Measurements from ENCODE around the gene SLC25A1.
"Not testable (repeated sequence)": the region's sequence is repeated elsewhere in the genome, so short reads cannot be mapped to it uniquely, and the experiment has no call there.

The SLC25A1 gene

DNA sequence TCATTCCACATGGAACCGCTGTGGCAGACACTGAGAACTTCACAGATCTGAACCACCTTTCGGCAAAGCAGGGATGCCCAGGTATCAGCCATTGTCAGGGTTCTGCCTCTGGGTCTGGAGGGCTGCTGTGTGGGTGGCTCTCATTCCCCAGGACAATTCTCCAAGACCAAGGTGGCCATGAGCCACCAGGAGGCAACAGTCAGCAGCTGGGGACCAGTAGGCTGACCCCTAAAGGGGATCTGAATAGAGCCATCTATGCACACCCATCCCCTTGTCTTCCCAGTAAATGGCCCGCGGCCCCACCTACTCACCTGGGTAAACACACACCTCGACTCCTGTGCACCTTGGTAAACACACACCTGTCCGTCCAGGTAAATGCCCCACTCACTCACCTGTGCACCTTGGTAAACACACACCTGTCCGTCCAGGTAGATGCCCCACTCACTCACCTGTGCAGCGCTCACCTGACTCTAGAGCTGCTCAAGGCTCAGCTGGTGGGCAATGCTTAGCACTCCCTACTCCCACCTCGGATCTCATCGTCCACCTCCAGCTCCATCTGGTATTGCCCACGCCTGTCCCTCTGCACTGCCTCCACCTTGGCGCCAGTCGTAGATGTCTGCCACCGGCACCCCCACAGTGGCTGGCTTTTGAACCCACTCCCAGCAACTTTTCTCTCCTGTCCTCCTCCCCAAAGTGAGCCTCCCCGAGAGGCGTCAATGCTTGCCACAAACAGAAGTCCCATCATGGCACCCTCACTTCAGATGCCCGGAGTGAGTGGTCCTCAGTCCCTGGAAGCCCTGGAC is 10.2 kb downstream of the SLC25A1 start:
- Histone ChIP-seq H3K27me3 (ENCODE audit: control insufficient read depth, insufficient read depth, low read length) (peaks cover 46% of the 10 kb centered on the region), H3K4me1 (ENCODE audit: control insufficient read depth, insufficient read depth, low read length) (no peaks in the 10 kb centered on the region), H3K9ac (ENCODE audit: low read depth, low read length) (no peak overlapping the region), H3K36me3 (ENCODE audit: control insufficient read depth, insufficient read depth, low read length) (no peaks in the 10 kb centered on the region), H3K4me3 (ENCODE audit: low read depth, low read length) (no peak overlapping the region), H3K9me3 (ENCODE audit: control insufficient read depth, insufficient read depth, low read length) (no peaks in the 10 kb centered on the region)

DNA sequence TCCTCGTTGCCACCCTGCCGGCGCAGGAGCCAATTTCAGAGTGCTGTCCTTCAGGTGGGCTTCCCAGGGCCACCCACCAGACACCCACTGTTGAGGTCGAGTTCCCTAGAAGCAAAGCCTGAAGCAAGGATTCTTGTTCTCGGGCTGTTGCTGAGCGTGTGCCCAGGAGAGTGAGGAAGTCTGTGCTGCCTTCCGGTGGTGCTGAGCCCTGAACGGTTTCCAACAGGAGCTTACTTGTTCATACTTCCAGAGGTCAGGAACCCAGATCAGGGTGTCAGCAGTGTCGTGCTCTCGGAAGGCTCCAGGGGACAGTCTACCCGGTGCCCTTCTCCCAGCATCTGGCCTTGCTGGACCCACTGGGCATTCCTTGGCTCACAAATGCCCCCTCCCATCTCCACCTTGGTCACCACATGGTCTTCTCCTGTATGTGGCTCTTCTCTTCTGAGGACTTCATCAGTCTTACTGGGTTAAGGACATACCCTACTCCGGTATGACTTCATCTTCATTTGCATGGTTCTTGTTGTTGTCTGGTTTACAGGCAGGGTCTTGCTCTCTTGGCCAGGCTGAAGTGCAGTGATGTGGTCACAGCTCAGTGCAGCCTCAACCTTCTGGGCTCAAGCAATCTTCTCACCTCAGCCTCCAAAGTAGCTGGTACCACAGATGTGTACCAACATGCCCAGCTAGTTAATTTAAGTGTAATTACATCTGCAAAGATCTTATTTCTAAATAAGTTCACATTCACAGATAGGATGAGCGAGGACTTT is 11.2 kb downstream of the SLC25A1 start:
- H3K9me3 ChIP-seq (ENCODE audit: control insufficient read depth, insufficient read depth, low read length) = no peaks in the 10 kb centered on the region
- H3K4me1 ChIP-seq (ENCODE audit: control insufficient read depth, insufficient read depth, low read length) = no peaks in the 10 kb centered on the region
- peaks cover 47% of the 10 kb centered on the region for H3K27me3 ChIP-seq (ENCODE audit: control insufficient read depth, insufficient read depth, low read length)
- no peak overlapping the region for H3K4me3 ChIP-seq (ENCODE audit: low read depth, low read length)
- no peaks in the 10 kb centered on the region for H3K36me3 ChIP-seq (ENCODE audit: control insufficient read depth, insufficient read depth, low read length)
- H3K9ac ChIP-seq (ENCODE audit: low read depth, low read length) = no peak overlapping the region

DNA sequence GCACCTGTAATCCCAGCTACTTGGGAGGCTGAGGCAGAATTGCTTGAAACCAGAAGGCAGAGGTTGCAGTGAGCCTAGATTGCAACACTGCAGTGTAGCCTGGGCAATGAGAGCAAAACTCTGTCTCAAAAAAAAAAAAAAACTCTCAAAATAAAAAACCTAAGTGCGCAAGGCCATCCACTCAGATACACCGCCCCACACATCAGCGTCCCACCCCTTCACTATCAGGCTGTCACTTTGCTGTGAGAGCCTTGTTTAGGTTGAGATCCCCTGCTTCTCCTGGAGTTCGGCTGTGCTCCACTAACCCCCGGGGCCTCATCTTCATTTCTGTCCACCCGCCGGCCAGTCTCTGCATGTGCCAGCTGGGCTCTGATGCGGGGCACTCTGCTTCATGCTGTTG is 12.1 kb downstream of the SLC25A1 start:
- H3K4me3 ChIP-seq (ENCODE audit: low read depth, low read length) = no peak overlapping the region
- H3K36me3 ChIP-seq (ENCODE audit: control insufficient read depth, insufficient read depth, low read length) = no peaks in the 10 kb centered on the region
- H3K9ac ChIP-seq (ENCODE audit: low read depth, low read length) = no peak overlapping the region
- H3K27me3 ChIP-seq (ENCODE audit: control insufficient read depth, insufficient read depth, low read length) = peaks cover 49% of the 10 kb centered on the region
- no peaks in the 10 kb centered on the region for H3K9me3 ChIP-seq (ENCODE audit: control insufficient read depth, insufficient read depth, low read length)
- H3K4me1 ChIP-seq (ENCODE audit: control insufficient read depth, insufficient read depth, low read length) = no peaks in the 10 kb centered on the region

DNA sequence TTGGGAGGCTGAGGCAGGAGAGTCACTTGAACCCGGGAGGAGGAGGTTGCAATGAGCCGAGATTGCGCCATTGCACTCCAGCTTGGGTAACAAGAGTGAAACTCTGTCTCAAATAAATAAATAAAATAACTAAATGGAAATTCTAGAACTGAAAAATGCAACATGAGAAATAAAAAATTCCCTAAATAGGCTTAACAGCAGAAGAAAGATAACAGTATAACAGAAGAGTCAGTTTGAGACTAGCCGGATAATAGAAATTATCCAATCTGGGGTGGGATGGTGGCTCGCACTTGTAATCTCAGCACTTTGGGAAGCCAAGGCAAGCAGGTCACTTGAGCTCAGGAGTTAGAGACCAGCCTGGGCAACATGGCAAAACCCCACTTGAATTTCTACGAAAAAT is 14.1 kb downstream of the SLC25A1 start:
- Histone ChIP-seq H3K4me3 (ENCODE audit: low read depth, low read length) (no peak overlapping the region), H3K9me3 (ENCODE audit: control insufficient read depth, insufficient read depth, low read length) (no peaks in the 10 kb centered on the region), H3K36me3 (ENCODE audit: control insufficient read depth, insufficient read depth, low read length) (no peaks in the 10 kb centered on the region), H3K27me3 (ENCODE audit: control insufficient read depth, insufficient read depth, low read length) (peaks cover 33% of the 10 kb centered on the region), H3K9ac (ENCODE audit: low read depth, low read length) (no peak overlapping the region), H3K4me1 (ENCODE audit: control insufficient read depth, insufficient read depth, low read length) (no peaks in the 10 kb centered on the region)

DNA sequence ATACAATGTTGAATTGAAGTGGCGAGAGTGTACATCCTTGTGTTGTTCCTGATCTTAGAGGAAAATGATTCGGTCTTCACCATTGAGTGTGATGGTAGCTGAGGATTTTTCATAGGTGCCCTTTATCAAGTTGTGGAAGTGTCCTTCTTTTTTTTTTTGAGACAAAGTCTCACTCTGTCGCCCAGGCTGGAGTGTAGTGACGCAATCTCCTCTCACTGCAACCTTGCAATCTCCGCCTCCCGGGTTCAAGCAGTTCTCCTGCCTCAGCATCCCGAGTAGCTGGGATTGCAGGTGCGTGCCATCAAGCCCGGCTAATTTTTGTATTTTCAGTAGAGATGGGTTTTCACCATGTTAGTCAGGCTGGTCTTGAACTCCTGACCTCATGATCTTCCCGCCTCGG is 19.9 kb downstream of the SLC25A1 start:
- H3K9ac ChIP-seq (ENCODE audit: low read depth, low read length); H3K9me3 ChIP-seq (ENCODE audit: control insufficient read depth, insufficient read depth, low read length); H3K4me3 ChIP-seq (ENCODE audit: low read depth, low read length); H3K4me1 ChIP-seq (ENCODE audit: control insufficient read depth, insufficient read depth, low read length); H3K36me3 ChIP-seq (ENCODE audit: control insufficient read depth, insufficient read depth, low read length); H3K27me3 ChIP-seq (ENCODE audit: control insufficient read depth, insufficient read depth, low read length): not testable (repeated sequence)

DNA sequence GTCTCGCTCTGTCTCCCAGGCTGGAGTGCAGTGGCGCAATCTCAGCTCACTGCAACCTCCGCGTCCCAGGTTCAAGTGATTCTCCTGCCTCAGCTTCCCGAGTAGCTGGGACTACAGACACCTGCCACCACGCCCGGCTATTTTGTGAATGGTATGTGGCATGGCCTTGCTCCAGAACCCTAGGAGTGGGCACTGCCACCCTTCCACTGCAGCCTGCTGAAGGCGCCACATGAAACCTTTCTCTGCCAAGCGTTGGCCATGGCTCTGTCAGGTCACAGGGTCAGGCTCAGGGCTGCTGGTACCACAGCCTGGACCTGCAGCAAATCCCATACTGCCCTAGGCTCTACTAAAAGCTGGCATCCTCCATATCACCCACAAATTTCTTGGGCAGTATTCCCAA is 22.4 kb downstream of the SLC25A1 start:
- not testable (repeated sequence) for H3K9ac ChIP-seq (ENCODE audit: low read depth, low read length); H3K4me3 ChIP-seq (ENCODE audit: low read depth, low read length); H3K36me3 ChIP-seq (ENCODE audit: control insufficient read depth, insufficient read depth, low read length); H3K4me1 ChIP-seq (ENCODE audit: control insufficient read depth, insufficient read depth, low read length); H3K9me3 ChIP-seq (ENCODE audit: control insufficient read depth, insufficient read depth, low read length)
- H3K27me3 ChIP-seq (ENCODE audit: control insufficient read depth, insufficient read depth, low read length) = peaks cover 25% of the 10 kb centered on the region

DNA sequence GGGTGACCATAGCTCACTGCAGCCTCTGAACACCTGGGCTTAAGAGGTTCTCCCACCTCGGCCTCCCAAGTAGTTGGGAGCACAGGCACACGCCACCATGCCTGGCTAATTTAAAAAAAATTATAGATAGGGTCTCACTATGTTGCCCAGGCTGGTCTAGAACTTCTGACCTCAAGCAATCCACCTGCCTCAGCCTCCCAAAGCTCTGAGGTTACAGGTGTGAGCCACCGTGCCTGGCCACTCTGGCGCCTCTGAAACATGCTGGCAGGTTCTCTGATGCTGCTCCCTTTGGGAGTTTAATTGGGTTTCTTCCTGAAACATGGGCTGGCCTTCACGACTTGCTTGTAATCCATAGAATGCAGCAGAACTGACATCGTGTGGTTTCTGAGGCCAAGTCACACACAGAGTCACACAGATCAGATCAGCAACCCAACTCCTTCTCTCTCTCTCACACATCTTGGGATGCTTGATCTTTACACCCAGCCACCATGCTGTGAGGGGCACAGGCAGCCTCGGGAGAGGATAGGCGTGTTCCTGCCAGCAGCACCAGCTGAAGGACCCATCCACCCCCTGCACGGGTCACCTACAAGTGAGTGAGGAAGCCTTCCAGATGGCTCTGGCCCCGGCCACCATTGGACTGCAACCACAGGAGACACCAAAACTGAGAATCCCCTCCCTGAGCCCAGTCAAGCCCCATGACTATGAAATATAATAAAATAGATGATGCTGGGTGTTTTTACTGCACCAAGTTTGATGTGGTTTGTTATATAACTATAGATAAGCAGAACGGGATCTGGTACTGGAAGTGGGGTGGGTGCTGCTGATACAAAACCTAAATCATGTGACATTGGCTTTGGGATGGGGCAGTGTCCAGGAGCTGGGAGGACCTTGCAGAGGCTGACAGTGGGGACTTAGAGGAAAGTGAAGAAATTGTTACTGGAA is 25.3 kb downstream of the SLC25A1 start:
- peaks cover 47% of the 10 kb centered on the region for H3K27me3 ChIP-seq (ENCODE audit: control insufficient read depth, insufficient read depth, low read length)
- no peak overlapping the region for H3K4me3 ChIP-seq (ENCODE audit: low read depth, low read length)
- no peak overlapping the region for H3K9ac ChIP-seq (ENCODE audit: low read depth, low read length)
- peaks cover 3% of the 10 kb centered on the region for H3K9me3 ChIP-seq (ENCODE audit: control insufficient read depth, insufficient read depth, low read length)
- H3K4me1 ChIP-seq (ENCODE audit: control insufficient read depth, insufficient read depth, low read length) = no peaks in the 10 kb centered on the region
- H3K36me3 ChIP-seq (ENCODE audit: control insufficient read depth, insufficient read depth, low read length) = no peaks in the 10 kb centered on the region

DNA sequence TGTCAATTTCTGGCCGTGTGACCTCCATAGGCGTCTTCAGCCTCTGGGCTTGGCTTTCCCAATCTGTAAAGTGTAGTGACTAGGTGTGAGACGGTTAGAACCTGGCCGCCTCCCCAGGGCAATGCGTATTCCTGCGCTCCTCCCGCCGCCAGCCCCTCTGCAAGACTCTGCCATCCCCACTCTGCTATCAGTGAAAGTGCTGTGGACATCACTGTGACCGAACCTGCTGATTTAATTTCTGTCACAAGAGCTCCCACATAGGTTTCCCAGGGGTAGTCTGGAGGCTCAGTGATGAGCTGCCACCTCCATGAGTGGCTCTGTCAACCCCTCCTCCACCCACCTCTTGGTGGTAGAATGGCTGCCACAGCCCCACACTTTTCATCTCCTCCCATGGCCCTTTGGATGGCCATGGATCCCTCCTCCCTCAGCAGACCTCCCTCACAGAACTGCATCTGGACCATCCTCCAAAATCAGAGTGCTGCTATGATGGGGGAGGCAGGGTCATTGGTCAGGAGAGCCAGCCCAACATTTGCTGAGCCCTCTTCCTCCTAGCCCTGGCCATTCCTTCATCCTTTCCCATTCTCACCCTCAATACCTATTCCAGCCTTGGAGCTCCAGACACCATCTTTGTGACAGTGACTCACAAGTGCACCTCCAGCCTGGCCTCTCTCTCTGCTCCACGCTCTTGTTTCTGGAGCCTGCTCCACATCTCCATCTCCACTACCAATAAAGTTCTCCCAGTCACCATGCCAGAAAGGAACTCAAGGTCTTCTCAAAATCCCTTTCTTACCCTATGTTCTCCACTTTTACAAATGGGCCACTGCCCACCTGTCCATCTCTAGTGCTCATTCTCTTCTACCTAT is 27.0 kb downstream of the SLC25A1 start:
- H3K27me3 ChIP-seq (ENCODE audit: control insufficient read depth, insufficient read depth, low read length) = peaks cover 64% of the 10 kb centered on the region
- no peaks in the 10 kb centered on the region for H3K36me3 ChIP-seq (ENCODE audit: control insufficient read depth, insufficient read depth, low read length)
- H3K9me3 ChIP-seq (ENCODE audit: control insufficient read depth, insufficient read depth, low read length) = peaks cover 3% of the 10 kb centered on the region
- peak overlapping the region; percentile 46 for H3K4me3 ChIP-seq (ENCODE audit: low read depth, low read length)
- no peak overlapping the region for H3K9ac ChIP-seq (ENCODE audit: low read depth, low read length)
- H3K4me1 ChIP-seq (ENCODE audit: control insufficient read depth, insufficient read depth, low read length) = peaks cover 2% of the 10 kb centered on the region

DNA sequence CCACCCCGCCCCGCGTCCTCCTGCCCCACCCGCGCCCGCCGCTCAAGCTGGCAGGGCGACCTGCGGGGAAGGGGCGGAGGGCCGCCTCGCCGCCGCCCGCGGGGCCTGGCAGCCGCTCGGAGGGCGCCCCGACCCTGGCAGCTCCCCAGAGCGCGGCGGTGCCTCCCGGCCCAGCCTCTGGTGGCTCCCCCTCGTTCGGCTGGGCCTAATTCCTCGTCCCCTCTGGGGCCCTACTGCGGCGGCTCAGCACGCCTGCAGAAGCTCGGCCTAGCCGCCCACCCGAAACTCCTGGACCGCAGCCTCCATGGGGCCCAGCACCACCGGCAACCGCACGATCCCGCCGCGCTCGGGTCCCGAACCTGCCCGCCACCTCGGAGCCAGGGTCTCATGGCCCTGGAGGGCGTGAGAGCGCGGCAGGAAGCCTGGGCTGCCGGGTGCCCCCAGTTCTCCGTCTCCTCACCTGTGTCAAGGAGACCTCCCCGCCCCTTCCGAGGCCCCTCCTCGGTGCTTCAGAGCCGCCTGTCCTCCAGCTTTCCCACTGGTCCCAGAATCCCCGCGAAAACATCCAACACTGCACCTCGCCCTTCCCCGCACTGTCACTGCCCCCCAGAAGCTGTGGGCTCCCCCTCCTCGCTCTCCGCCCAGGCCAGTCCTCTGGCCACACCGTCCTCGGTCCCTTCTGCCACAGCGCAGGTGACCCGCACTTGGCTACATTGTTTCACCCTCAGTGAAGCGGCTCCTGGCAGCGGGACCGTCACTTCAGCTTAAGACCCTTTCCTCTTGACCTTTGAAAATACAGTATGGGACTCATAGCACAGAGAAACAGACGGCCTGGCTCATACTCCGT is 27.8 kb downstream of the SLC25A1 start:
- Histone ChIP-seq H3K4me1 (ENCODE audit: control insufficient read depth, insufficient read depth, low read length) (peaks cover 2% of the 10 kb centered on the region), H3K4me3 (ENCODE audit: low read depth, low read length) (peak overlapping the region; percentile 46), H3K27me3 (ENCODE audit: control insufficient read depth, insufficient read depth, low read length) (peaks cover 70% of the 10 kb centered on the region), H3K9me3 (ENCODE audit: control insufficient read depth, insufficient read depth, low read length) (peaks cover 3% of the 10 kb centered on the region), H3K36me3 (ENCODE audit: control insufficient read depth, insufficient read depth, low read length) (no peaks in the 10 kb centered on the region), H3K9ac (ENCODE audit: low read depth, low read length) (no peak overlapping the region)

DNA sequence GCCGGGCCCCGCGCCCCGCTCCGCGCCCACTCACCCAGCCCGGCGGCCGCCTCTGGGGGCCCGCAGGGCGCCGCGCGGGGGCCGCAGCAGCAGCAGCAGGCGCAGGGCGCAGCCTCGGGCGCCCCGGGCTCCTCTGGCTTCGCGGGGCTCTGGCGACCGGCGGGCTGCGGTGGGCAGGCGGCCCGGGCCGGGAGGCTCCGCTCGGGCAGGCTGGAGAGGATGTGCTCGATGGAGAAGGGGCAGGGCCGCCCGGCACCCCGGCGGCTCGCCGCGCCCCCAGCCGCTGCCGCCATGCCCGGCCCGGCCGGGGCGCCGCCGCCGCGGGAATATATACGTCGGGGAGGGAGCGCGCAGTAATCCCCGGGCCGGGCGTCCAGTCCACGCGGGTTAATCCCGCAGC is 28.5 kb downstream of the SLC25A1 start, which contains the start of gene GSC2:
GSC2 (minus strand) TSS at position 302 of the 400 bp plus-strand sequence; CDS start at position 293, 9 bp downstream.
- H3K4me1 ChIP-seq (ENCODE audit: control insufficient read depth, insufficient read depth, low read length) = peaks cover 2% of the 10 kb centered on the region
- H3K27me3 ChIP-seq (ENCODE audit: control insufficient read depth, insufficient read depth, low read length) = peaks cover 69% of the 10 kb centered on the region
- peak within 1 kb of the TSS; percentile 50 for H3K4me3 ChIP-seq (ENCODE audit: low read depth, low read length)
- H3K9ac ChIP-seq (ENCODE audit: low read depth, low read length) = no peak within 1 kb of the TSS
- H3K36me3 ChIP-seq (ENCODE audit: control insufficient read depth, insufficient read depth, low read length) = no peaks in the 10 kb centered on the region
- peaks cover 3% of the 10 kb centered on the region for H3K9me3 ChIP-seq (ENCODE audit: control insufficient read depth, insufficient read depth, low read length)
